Mucosa of descending colon (tissue), 3 donors: Measurements from ENCODE around the gene PPP2R3A. TPM values are rescaled to one million over a fixed set of nuclear protein-coding genes. Genes with fewer than 3 reads are reported as not detected.
"Not testable (repeated sequence)": the region's sequence is repeated elsewhere in the genome, so short reads cannot be mapped to it uniquely, and the experiment has no call there.

ENCODE experiments used
- ATAC-seq: fragments of 200-7000 bp; cut with Tn5 transposase; one replicate; pipeline ENCODE4 v1.9.1; 2020; ENCODE audit warnings: mild to moderate bottlenecking, moderate library complexity
- DNase-seq, 3 donors: peaks; one replicate each; pipeline ENCODE4 v3.0.0-alpha.2; 2020
- H3K36me3 ChIP-seq: fragments of 200-600 bp; one replicate; pipeline ENCODE4 v1.8.0; 2021; ENCODE audit warnings: low read depth, mild to moderate bottlenecking
- H3K4me1 ChIP-seq: fragments of 200-600 bp; one replicate; pipeline ENCODE4 v1.8.0; 2021; ENCODE audit warnings: low read depth, mild to moderate bottlenecking
- H3K4me3 ChIP-seq: fragments of 200-600 bp; one replicate; pipeline ENCODE4 v1.8.0; 2021; ENCODE audit warnings: mild to moderate bottlenecking
- H3K9me3 ChIP-seq: fragments of 200-600 bp; one replicate; pipeline ENCODE4 v1.8.0; 2021; ENCODE audit warnings: mild to moderate bottlenecking
- intact Hi-C, 2 donors: fragments of 100-400 bp; cut with DNase I in 1 of 2; cut with micrococcal nuclease in 1 of 2; formaldehyde crosslinking; loops; one replicate each; pipeline versions ENCODE4 v1.11.0 to v1.11.1; 2022; cut with DNase I, micrococcal nuclease
- total RNA-seq, 3 donors: library from RNA; stranded (reverse); fragmentation: NEBNext Ultra II Directional in 2 of 3; extraction: Animal tissue kit (Norgen Biotek cat#: 25700) in 2 of 3; gene quantifications; one replicate each; pipeline versions ENCODE4 v1.2.1 to v1.2.4, GENCODE V29; 2021 to 2023
- TF ChIP-seq, protein P1 (sequence below): fragments of 200-600 bp; IDR thresholded peaks from one replicate; pipeline ENCODE4 v1.8.0; 2022; ENCODE audit warnings: antibody characterized with exemption, mild to moderate bottlenecking
- donor health status: DM: no; HTN: no; CAD: no; lungs with moderate emphysema.
- donor health status: DM: no; HTN: no; CAD: no.
- donor health status: DM: no; HTN: yes; CAD: no.

Gene PPP2R3A
- total RNA-seq, 3 donors from 2014 or later: 16.4 to 33.8 (median 28.5) TPM

DNA sequence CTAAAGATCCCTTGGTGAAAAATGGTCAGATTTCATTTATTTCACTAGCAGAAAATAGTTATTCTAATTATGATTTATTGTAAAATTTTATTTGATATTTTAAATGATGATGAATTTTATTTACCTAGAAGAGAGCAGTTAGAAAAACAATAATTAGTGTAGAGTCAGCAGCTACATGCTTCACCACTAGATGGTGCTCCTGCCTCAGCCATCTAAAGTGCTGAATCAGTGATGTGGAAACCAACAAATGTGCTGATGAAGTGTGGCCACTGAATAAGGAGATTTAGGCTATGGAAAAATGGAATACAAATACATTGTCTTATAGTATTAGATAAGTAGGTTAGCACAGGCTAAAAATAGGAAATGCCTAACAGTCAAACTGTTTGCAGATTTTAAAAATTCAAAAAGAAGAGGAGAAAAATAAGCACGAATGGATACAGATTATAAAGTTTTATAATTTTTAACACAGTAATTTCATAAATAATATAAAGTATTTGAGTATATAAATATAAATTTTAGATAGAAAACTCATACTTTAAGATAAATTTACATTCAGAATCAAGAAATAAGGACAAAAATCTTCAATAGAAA, 109.8 kb downstream of the PPP2R3A start:
- H3K4me1 ChIP-seq: no peaks in the 10 kb centered on the region
- DNase-seq (peak in 2 of 3 donors; percentile 49 to 87), ATAC-seq (peak; percentile 93)
- H3K9me3 ChIP-seq: no peaks in the 10 kb centered on the region
- H3K36me3 ChIP-seq: no peaks in the 10 kb centered on the region
- intact Hi-C loops: loop anchor here (10.0 kb wide), 1 partner anchor 939 kb away; no protein-coding TSS in a partner anchor
- H3K4me3 ChIP-seq: no peak overlapping the region
- TF ChIP-seq, protein P1, sequence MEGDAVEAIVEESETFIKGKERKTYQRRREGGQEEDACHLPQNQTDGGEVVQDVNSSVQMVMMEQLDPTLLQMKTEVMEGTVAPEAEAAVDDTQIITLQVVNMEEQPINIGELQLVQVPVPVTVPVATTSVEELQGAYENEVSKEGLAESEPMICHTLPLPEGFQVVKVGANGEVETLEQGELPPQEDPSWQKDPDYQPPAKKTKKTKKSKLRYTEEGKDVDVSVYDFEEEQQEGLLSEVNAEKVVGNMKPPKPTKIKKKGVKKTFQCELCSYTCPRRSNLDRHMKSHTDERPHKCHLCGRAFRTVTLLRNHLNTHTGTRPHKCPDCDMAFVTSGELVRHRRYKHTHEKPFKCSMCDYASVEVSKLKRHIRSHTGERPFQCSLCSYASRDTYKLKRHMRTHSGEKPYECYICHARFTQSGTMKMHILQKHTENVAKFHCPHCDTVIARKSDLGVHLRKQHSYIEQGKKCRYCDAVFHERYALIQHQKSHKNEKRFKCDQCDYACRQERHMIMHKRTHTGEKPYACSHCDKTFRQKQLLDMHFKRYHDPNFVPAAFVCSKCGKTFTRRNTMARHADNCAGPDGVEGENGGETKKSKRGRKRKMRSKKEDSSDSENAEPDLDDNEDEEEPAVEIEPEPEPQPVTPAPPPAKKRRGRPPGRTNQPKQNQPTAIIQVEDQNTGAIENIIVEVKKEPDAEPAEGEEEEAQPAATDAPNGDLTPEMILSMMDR: peak; percentile 80

DNA sequence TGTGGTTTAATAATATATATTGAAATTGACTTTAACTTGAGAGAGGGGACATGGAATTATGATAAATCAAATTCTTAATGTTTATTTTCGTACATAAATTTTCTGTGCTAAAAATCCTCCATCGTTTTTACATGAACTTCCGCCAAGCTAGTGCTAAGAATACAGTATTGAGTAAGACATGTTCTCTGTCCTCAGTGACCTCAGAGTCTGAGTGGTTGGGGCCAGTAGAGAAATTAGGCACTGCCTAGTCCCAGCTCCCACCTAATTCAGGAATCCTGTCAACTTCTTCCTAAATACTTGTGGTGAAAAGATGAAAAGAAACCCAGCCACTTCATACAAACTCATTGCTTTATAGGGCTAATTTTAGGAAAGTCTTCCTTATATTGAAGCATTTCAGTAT, 110.3 kb downstream of the PPP2R3A start:
- DNase-seq (no peak), ATAC-seq (no peak)
- TF ChIP-seq, protein P1: no peak
- Histone ChIP-seq H3K4me1 (no peaks in the 10 kb centered on the region), H3K4me3 (no peak overlapping the region), H3K9me3 (no peaks in the 10 kb centered on the region), H3K36me3 (no peaks in the 10 kb centered on the region)
- intact Hi-C loops: loop anchor here (10.0 kb wide), 1 partner anchor 939 kb away; no protein-coding TSS in a partner anchor

DNA sequence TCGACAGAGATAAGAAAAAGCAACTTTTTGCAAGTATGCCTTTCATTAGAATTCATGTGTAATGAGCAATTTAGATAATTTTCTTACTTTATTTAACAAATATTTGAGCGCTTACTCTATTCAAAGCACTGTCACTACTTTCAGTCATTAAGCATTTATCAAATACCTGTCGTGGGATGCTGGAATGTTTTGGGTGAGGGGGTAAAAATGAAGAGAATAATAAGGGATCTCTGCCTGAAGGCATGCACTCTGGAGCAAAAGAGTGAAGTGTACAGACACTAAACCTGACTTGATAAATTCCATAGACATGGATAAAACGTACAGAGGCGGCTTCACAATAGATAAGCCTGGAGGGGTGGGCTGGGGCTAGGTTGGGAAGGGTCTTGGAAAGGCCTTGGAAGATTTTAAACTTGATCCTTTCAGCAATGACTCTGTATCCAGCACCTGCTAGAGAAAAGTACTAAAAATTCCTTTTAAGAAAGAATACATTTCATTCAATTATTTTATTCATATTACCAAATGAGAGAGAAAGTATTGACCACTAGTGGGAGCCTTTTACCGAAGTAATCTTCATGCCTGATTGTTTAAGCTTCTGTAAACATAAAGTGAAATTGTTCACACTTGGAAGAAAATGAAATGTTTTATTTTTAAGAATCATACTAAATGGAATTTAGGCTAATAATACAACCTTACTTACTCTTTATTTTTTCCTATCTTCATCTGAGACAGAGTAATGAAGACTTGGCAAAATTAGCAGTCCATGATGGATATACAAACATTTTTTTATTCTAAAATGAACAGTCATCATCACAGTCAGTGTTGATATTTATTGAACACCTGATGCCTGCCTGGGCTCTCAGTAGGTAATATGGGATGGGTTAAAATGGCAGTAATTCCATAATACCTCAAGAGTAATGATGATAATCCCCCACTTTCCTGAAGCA, 113.2 kb downstream of the PPP2R3A start:
- Histone ChIP-seq H3K36me3 (no peaks in the 10 kb centered on the region), H3K9me3 (no peaks in the 10 kb centered on the region), H3K4me1 (no peaks in the 10 kb centered on the region), H3K4me3 (no peak overlapping the region)
- intact Hi-C loops: loop anchor here (10.0 kb wide), 1 partner anchor 936 kb away; no protein-coding TSS in a partner anchor
- ATAC-seq (no peak), DNase-seq (no peak)
- TF ChIP-seq, protein P1: peak; percentile 22

DNA sequence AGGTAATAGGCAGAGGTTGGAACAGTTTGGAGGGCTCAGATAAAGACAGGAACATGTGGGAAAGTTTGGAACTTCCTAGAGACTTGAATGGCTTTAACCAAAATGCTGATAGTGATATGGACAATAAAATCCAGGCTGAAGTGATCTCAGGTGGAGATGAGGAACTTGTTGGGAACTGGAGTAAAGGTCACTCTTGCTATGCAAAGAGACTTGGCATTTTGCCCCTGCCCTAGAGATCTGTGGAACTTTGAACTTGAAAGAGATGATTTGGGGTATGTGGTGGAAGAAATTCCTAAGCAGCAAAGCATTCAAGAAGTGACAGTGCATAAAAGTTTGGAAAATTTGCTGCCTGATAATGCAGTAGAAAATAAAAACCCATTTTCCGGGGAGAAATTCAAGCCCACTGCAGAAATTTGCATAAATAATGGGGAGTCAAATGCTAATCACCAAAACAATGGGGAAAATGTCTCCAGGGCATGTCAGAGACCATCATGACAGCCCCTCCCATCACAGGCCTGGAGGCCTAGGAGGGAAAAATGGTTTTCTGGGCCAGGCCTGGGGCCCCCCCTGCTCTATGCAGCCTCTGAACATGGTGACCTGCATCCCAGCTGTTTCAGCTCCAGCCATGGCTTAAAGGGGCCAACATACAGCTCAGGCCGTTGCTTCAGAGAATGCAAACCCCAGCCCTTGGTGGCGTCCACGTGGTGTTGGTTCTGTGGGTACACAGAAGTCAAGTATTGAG, 118.3 kb downstream of the PPP2R3A start:
- intact Hi-C loops, H3K9me3 ChIP-seq, ATAC-seq, H3K4me1 ChIP-seq, H3K4me3 ChIP-seq, H3K36me3 ChIP-seq: not testable (repeated sequence)
- DNase-seq: peak in 1 of 3 donors; percentile 69

DNA sequence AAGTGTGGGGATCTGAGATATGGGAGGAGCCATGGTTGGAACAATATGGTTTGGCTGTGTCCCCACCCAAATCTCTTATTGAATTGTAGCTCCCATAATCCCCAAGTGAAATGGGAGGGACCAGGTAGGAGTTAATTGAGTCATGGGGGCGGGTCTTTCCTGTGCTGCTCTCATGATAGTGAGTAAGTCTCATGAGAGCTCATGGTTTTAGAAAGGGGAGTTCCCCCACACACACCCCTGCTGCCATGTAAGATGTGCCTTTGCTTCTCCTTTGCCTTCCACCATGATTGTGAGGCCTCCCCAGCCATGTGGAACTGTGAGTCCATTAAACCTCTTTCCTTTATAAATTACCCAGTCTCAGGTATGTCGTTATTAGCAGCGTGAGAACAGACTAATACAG, 119.5 kb downstream of the PPP2R3A start:
- H3K4me1 ChIP-seq, DNase-seq, ATAC-seq, intact Hi-C loops, H3K4me3 ChIP-seq, H3K36me3 ChIP-seq, H3K9me3 ChIP-seq: not testable (repeated sequence)

DNA sequence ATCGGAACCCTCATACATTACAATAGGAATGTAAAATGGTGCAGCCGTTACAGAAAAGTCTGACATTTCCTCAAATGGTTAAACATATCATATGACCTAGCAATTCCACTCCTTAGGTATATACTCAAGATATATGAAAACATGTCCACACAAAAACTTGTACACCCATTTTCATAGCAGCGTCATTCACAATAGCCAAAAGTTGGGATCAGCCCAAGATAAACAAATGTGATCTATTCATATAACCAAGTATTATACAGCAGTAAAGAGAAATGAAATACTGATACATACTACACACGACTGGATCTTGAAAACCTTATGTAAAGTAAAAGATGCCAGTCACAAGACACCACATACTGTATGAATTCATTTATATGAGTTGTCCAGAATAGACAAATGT, 128.2 kb downstream of the PPP2R3A start:
- Histone ChIP-seq H3K4me1 (no peaks in the 10 kb centered on the region), H3K9me3 (no peaks in the 10 kb centered on the region), H3K36me3 (no peaks in the 10 kb centered on the region), H3K4me3 (no peak overlapping the region)
- intact Hi-C loops: no loop called here
- ATAC-seq (no peak), DNase-seq (no peak)
- TF ChIP-seq, protein P1: no peak
